Heart right ventricle (tissue), 16 donors: ENCODE results near the gene KLHL12. TPM values are rescaled to one million over a fixed set of nuclear protein-coding genes. Genes with fewer than 3 reads are reported as not detected.

Experiments
- ATAC-seq, 8 donors: fragments of 200-7000 bp; cut with Tn5 transposase; one replicate each; pipeline ENCODE4 v1.9.1; 2020; ENCODE audit warnings: mild to moderate bottlenecking in 8 of 8, moderate library complexity in 8 of 8, moderate number of reproducible peaks in 1 of 8
- DNase-seq, 2 donors: peaks; one replicate each; pipeline ENCODE4 v3.0.0-alpha.2; 2020
- H3K27ac ChIP-seq, 10 donors: fragments of 200-600 bp; sonication (generic) in 2 of 10; one replicate each; pipeline versions ENCODE4 v1.5.0 to v1.8.0; 2020 to 2022; ENCODE audit warnings: mild to moderate bottlenecking in 3 of 10
- H3K27me3 ChIP-seq, 7 donors: fragments of 200-600 bp; one replicate each; pipeline ENCODE4 v1.8.0; 2021 to 2022; ENCODE audit warnings: mild to moderate bottlenecking in 2 of 7
- H3K36me3 ChIP-seq, 9 donors: fragments of 200-600 bp; sonication (generic) in 1 of 9; one replicate each; pipeline versions ENCODE4 v1.5.0 to v1.8.0; 2020 to 2022; ENCODE audit warnings: mild to moderate bottlenecking in 2 of 9
- H3K4me1 ChIP-seq, 9 donors: fragments of 200-600 bp; sonication (generic) in 1 of 9; one replicate each; pipeline versions ENCODE4 v1.5.0 to v1.8.0; 2020 to 2022; ENCODE audit warnings: mild to moderate bottlenecking in 4 of 9
- H3K4me3 ChIP-seq, 10 donors: fragments of 200-600 bp; sonication (generic) in 2 of 10; one replicate each; pipeline versions ENCODE4 v1.5.0 to v1.8.0; 2020 to 2022; ENCODE audit warnings: mild to moderate bottlenecking in 7 of 10, moderate library complexity in 2 of 10
- H3K9me3 ChIP-seq, 11 donors: fragments of 200-600 bp in 10 of 11; sonication (generic) in 2 of 11; one replicate each; pipeline versions ENCODE4 v1.5.0 to v1.8.0; 2013 to 2022; ENCODE audit warnings: mild to moderate bottlenecking in 2 of 11, control low read depth in 1 of 11, moderate library complexity in 1 of 11
- WGBS, 2 donors: extraction: QIAGEN DNeasy Blood & Tissue Kit; methylation state at CpG; one replicate each; pipeline ENCODE4 v1.1.7; 2013; ENCODE audit warnings: inconsistent platforms in 1 of 2; 5-methylcytosine and 5-hydroxymethylcytosine counted together
- intact Hi-C, 10 donors: fragments of 100-400 bp; cut with DNase I; formaldehyde crosslinking; loops; one replicate each; pipeline versions ENCODE4 v1.11.1 to v1.14.2; 2022
- polyA plus RNA-seq, 2 donors: library from polyadenylated mRNA; stranded (reverse); fragments of 200-250 nt; gene quantifications; one replicate each; pipeline ENCODE4 v1.2.3, GENCODE V29; 2013
- total RNA-seq, 10 donors: library from RNA; stranded (reverse); fragmentation: NEBNext Ultra II Directional in 3 of 10; extraction: Animal tissue kit (Norgen Biotek cat#: 25700) in 3 of 10; gene quantifications; one replicate each; pipeline versions ENCODE4 v1.2.1 to v1.2.4, GENCODE V29; 2021 to 2023
- TF ChIP-seq, protein P1 (sequence below), 9 donors: fragments of 200-600 bp; sonication (generic) in 2 of 9; IDR thresholded peaks; one replicate each; pipeline versions ENCODE4 v1.5.0 to v1.8.0; 2021 to 2022; ENCODE audit warnings: antibody characterized with exemption in 9 of 9, mild to moderate bottlenecking in 5 of 9, moderate library complexity in 1 of 9
- donor health status: Arrhythmogenic right ventricular cardiomyopathy.
- donor health status: ischemic (EF 13 %, LVEDD 7.1; RV severe dilation, severe dysfunction).
- donor health status: healthy with polysubstance abuse.
- donor health status: DM: no; HTN: yes; CAD: no.
- donor health status: DM: no; HTN: no; CAD: no.
- donor health status: ischemic (EF 25% LVEDD 6.9; RV normal size, moderate dysfunction).
- donor health status: ischemic (EF 25% LVEDD 5.7; RV mildly dilated, moderate dysfunction).
- donor health status: healthy.
- donor health status: DM: yes; HTN: yes; CAD: no.
- donor health status: Ischemic cardiomyopathy.
- donor health status: ischemic (EF 35%, LVEDD 5.7; RV mildly dilated, moderate dysfunction).
- donor health status: nonischemic (EF 11% LVEDD 7.7; RV severe dilation, severe dysfunction).
- donor health status: DM: yes; HTN: yes; CAD: no.
- donor health status: PGD.
- donor health status: ischemic (EF 29% LVEDD 5.4; RV normal size, mild dysfunction).
- donor health status: nonischemic (EF 23%, LVEDD 6.1; RV moderate dilation, normal function).

Gene KLHL12
- total and polyA plus RNA-seq, 12 donors: 9.8 to 31.5 (median 22.2) TPM

DNA sequence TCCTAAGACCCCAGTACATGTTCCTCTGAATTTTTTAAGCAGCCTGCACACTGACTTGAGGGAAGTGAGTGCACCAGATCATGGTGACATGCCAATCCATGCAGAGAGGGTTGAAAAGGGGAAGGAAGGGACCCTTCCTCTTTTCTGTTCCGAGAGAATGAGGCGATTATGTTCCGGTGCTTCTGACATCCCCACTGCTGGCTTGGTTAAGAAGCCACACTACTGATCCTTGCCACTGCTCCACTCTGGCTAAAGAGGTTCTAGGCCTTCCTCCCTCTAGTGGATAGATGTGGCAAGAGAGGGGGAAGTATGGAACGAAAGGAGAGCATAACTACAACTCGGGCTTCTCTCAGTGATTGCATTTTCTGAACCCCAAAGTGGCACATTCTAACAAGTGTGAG lies 41.9 kb upstream of the KLHL12 start:
- DNase-seq (peak in 1 of 2 donors; percentile 63), ATAC-seq (peak in 7 of 8 donors; percentile 18 to 33 (median 29))
- Histone ChIP-seq H3K27me3 (no peaks in the 10 kb centered on the region), H3K9me3 (no peaks in the 10 kb centered on the region), H3K4me3 (no peak overlapping the region), H3K27ac (peak overlapping the region in 5 of 10 donors; percentile 28 to 96 (median 51)), H3K4me1 (peaks cover 6 to 52% (median 41%) of the 10 kb centered on the region in 9 donors), H3K36me3 (peaks cover 0 to 17% (median 0%) of the 10 kb centered on the region in 9 donors)
- intact Hi-C loops: loop anchor here in 4 of 10 donors (5.0 kb wide), 1 partner anchor 42 kb away; the partner anchor contains the start of gene KLHL12 (in 4 of the 4)
- TF ChIP-seq, protein P1, sequence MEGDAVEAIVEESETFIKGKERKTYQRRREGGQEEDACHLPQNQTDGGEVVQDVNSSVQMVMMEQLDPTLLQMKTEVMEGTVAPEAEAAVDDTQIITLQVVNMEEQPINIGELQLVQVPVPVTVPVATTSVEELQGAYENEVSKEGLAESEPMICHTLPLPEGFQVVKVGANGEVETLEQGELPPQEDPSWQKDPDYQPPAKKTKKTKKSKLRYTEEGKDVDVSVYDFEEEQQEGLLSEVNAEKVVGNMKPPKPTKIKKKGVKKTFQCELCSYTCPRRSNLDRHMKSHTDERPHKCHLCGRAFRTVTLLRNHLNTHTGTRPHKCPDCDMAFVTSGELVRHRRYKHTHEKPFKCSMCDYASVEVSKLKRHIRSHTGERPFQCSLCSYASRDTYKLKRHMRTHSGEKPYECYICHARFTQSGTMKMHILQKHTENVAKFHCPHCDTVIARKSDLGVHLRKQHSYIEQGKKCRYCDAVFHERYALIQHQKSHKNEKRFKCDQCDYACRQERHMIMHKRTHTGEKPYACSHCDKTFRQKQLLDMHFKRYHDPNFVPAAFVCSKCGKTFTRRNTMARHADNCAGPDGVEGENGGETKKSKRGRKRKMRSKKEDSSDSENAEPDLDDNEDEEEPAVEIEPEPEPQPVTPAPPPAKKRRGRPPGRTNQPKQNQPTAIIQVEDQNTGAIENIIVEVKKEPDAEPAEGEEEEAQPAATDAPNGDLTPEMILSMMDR (IDR thresholded peaks at IDR 0.05): peak; percentile 34 to 72 (median 64)
- 24 to 28% methylated on average over 5 of the region's 5 CpGs for WGBS, 2 donors

DNA sequence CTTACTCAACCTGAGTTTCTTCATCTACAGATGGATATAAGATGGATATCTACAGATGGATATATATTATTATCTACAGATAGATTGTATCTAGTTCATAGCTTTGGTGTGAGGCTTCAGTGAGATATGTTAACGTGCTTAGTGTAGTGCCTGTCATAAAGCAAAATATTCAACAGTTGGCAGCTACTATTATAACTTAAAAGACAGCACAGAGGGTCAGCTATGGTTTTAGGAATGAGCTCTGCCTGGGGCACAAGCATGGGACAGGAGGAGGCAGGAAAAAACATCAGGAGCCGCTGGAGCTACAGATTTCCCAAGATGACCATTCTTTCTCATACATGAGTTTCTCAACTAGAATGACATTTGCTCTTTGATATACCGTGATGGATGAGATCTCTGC lies 41.3 kb upstream of the KLHL12 start:
- DNase-seq (no peak), ATAC-seq (no peak)
- H3K4me1 ChIP-seq: peaks cover 6 to 55% (median 43%) of the 10 kb centered on the region in 9 donors
- peaks cover 0 to 22% (median 2%) of the 10 kb centered on the region in 9 donors for H3K36me3 ChIP-seq
- H3K27ac ChIP-seq: peak overlapping the region in 9 of 10 donors; percentile 75 to 97 (median 96)
- WGBS, 2 donors: 70 to 74% methylated on average over 3 of the region's 3 CpGs
- H3K27me3 ChIP-seq: no peaks in the 10 kb centered on the region
- H3K9me3 ChIP-seq: no peaks in the 10 kb centered on the region
- intact Hi-C loops: loop anchor here in 4 of 10 donors (5.0 kb wide), 1 partner anchor 41 kb away; the partner anchor contains the start of gene KLHL12 (in 4 of the 4)
- H3K4me3 ChIP-seq: peak overlapping the region in 6 of 10 donors; percentile 73 to 97 (median 90)
- TF ChIP-seq, protein P1 (IDR thresholded peaks at IDR 0.05): no peak

DNA sequence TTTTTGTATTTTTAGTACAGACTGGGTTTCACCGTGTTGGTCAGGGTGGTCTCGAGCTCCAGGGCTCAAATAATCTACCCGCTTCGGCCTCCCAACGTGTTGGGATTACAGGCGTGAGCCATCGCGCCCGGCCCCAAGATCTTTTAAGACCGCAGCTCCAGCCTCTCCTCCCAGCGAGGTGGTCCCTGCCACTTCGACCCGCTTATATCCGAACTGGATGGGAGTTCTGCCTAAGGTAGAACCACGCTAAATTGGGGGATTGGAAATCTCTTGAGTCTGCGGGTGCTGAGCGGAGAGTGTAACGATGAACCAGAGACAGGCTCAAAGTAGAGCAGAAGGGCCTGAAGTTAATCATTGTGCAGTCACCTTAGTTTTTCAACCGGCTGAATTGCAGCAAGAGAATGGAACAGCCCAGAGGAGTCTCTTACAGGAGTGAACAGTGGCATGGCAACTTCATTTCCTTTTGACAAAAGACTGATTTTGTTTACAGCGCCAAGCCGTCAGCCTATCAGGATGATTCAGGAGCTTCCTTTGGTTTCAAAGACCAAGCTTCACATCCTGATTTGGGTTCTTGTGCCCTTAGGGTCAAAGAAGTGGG lies 40.7 kb upstream of the KLHL12 start:
- DNase-seq (peak in 1 of 2 donors; percentile 13), ATAC-seq (peak in 3 of 8 donors; percentile 0 to 7 (median 0))
- peak overlapping the region; percentile 73 to 97 (median 91) for H3K4me3 ChIP-seq
- TF ChIP-seq, protein P1 (IDR thresholded peaks at IDR 0.05): no peak
- H3K36me3 ChIP-seq: peaks cover 0 to 28% (median 7%) of the 10 kb centered on the region in 9 donors
- intact Hi-C loops: loop anchor here in 4 of 10 donors (5.0 kb wide), 1 partner anchor 40 kb away; the partner anchor contains the start of gene KLHL12 (in 4 of the 4)
- peaks cover 6 to 55% (median 43%) of the 10 kb centered on the region in 9 donors for H3K4me1 ChIP-seq
- WGBS, 2 donors: 7 to 8% methylated on average over 21 of the region's 21 CpGs
- H3K27me3 ChIP-seq: no peaks in the 10 kb centered on the region
- H3K27ac ChIP-seq: peak overlapping the region in 9 of 10 donors; percentile 75 to 97 (median 96)
- no peaks in the 10 kb centered on the region for H3K9me3 ChIP-seq

DNA sequence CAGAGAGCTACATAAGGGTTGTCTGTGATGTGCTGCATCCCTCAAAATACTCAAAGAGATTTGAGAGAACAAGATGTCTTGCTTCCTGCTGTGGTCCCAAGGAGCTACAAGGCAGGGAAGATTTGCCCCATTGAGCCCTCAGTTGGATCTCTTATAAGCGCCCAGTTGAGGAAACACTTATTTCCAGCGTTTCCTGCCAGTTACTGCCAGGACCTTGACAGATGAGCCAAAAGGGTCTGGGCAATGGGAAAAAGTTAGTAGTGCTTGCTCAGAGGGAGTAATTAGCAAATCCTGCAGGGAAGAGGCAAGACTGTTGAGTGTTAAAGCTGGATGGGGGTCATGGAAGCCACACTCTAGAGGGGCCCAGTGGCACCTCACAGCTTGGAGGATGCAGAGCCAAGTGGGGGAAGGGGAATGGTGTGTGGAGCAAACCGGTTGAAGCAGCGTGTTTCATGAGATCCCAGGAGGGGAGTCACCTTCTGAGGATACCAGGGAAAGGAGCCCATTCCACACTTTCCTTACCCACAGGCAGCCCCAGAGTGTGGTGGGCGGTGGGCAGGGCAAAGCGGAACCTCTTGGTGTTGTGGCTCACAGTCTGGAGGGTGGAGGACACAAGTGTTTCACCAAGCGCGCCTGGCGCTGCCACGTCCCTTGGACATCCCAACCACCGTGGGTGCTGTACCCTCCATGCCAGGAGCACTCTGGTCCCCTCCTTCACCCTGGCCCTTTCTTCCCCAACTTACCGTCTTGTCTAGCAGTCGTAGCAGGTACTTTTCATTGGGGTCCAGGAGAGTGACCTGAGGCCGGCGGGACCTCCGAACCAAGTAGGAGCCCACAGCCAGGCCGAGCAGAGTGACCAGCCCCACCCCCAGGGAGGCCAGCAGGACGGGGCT lies 39.2 kb upstream of the KLHL12 start:
- Histone ChIP-seq H3K4me1 (peaks cover 6 to 64% (median 43%) of the 10 kb centered on the region in 9 donors), H3K4me3 (peak overlapping the region; percentile 59 to 97 (median 91)), H3K27me3 (no peaks in the 10 kb centered on the region), H3K9me3 (no peaks in the 10 kb centered on the region), H3K27ac (peak overlapping the region; percentile 84 to 97 (median 96)), H3K36me3 (peaks cover 0 to 43% (median 19%) of the 10 kb centered on the region in 9 donors)
- TF ChIP-seq, protein P1 (IDR thresholded peaks at IDR 0.05): no peak
- intact Hi-C loops: loop anchor here in 4 of 10 donors (5.0 kb wide), 1 partner anchor 39 kb away; the partner anchor contains the start of gene KLHL12 (in 4 of the 4)
- DNase-seq: no peak
- ATAC-seq: peak in 7 of 8 donors; percentile 1 to 37 (median 3)
- 38% methylated on average over 18 of the region's 18 CpGs for WGBS, 2 donors
